HepG2 (cell line): Measurements from ENCODE around the gene CTBP1.

ENCODE experiments used
- EZH2 ChIP-seq: conservative IDR thresholded peaks from 2 replicates; pipeline ENCODE4 v1.6.1; 2012; ENCODE audit warnings: mild to moderate bottlenecking, low read depth, low read length, moderate library complexity
- FOXM1 ChIP-seq: sonication (generic); formaldehyde crosslinking; IDR thresholded peaks from 2 replicates; pipeline ENCODE4 v1.5.0; 2020; ENCODE audit warnings: missing genetic modification reagents
- TBX2 ChIP-seq: sonication (generic); formaldehyde crosslinking; IDR thresholded peaks from 2 replicates; pipeline ENCODE4 v1.5.0; 2020; ENCODE audit warnings: missing genetic modification reagents, mild to moderate bottlenecking, borderline replicate concordance
- TF ChIP-seq, protein P1 (sequence below): sonication (generic); formaldehyde crosslinking; IDR thresholded peaks from 2 replicates; pipeline ENCODE4 v1.8.0; 2022; ENCODE audit warnings: mild to moderate bottlenecking, missing genetic modification reagents, moderate library complexity
- TF ChIP-seq, protein P2 (sequence below): sonication (generic); formaldehyde crosslinking; IDR thresholded peaks from 2 replicates; pipeline ENCODE4 v1.5.0; 2020; ENCODE audit warnings: mild to moderate bottlenecking, missing genetic modification reagents, moderate library complexity

DNA sequence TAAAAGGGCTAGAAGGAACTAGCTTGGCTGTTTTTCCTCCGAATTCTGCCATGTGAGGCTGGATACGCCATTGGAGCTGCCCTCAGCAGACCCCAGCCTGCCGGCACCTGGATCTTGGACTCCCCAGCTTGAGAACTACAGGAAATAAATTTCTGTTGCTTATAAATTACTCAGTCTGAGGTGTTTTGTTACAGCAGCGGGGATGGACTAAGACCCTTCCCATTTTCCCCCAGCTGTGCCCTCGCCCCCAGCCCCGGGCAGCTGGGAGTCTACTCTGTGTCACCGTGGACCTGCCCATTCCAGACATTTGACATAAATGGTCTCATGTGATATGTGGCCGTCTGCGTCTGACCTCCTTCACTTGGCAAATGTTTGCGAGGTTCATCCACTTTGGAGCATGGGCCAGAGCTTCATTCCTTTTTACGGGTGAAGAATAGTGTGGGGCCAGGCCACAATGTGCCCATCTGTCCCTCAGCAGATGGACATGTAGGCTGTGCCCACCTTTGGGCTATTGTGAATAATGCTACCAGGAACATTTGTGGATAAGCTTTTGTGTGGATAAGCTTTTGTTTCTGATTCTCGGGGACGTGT is 45.8 kb downstream of the CTBP1 start:
- TF ChIP-seq EZH2 (no peak), TBX2 (CRISPR knock-in tag) (no peak), FOXM1 (CRISPR knock-in tag) (no peak)
- TF ChIP-seq, protein P1, sequence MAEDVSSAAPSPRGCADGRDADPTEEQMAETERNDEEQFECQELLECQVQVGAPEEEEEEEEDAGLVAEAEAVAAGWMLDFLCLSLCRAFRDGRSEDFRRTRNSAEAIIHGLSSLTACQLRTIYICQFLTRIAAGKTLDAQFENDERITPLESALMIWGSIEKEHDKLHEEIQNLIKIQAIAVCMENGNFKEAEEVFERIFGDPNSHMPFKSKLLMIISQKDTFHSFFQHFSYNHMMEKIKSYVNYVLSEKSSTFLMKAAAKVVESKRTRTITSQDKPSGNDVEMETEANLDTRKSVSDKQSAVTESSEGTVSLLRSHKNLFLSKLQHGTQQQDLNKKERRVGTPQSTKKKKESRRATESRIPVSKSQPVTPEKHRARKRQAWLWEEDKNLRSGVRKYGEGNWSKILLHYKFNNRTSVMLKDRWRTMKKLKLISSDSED (CRISPR knock-in tag), result no peak
- TF ChIP-seq, protein P2, sequence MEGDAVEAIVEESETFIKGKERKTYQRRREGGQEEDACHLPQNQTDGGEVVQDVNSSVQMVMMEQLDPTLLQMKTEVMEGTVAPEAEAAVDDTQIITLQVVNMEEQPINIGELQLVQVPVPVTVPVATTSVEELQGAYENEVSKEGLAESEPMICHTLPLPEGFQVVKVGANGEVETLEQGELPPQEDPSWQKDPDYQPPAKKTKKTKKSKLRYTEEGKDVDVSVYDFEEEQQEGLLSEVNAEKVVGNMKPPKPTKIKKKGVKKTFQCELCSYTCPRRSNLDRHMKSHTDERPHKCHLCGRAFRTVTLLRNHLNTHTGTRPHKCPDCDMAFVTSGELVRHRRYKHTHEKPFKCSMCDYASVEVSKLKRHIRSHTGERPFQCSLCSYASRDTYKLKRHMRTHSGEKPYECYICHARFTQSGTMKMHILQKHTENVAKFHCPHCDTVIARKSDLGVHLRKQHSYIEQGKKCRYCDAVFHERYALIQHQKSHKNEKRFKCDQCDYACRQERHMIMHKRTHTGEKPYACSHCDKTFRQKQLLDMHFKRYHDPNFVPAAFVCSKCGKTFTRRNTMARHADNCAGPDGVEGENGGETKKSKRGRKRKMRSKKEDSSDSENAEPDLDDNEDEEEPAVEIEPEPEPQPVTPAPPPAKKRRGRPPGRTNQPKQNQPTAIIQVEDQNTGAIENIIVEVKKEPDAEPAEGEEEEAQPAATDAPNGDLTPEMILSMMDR (CRISPR knock-in tag), result no peak
